ENCODE measurements around the gene NUP43.

Gene NUP43

DNA sequence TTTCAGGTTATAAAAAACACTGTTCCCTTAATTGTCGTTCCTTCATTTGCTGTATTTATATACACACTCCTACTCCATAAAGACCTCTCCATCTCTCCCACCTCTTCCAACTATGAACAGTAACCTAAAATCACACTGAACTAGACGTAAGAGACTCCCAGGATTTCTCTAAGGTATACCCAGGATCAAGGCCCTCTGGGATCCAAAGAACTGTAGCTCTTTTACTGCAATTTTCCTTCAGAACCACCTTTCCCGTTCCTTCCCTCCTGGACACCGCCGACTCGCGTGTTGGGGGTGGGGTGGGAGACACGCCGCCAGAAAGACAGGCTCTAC lies 29.1 kb downstream of the NUP43 start:
- Histone ChIP-seq H4K20me1 (ENCODE audit: low read depth, low read length) (peaks cover 3% of the 10 kb centered on the region; the same call in 1 of the 2 replicates), H3K27ac (ENCODE audit: low read depth, low read length) (peak overlapping the region; percentile 63), H3K9ac (ENCODE audit: low read length) (peak overlapping the region; percentile 99), H3K4me2 (ENCODE audit: low read depth, low read length, poor library complexity, severe bottlenecking) (peak overlapping the region; percentile 98), H3K9me2 (replicated peaks; ENCODE audit: insufficient read depth, low read length) (no peaks in the 10 kb centered on the region), H2AFZ (ENCODE audit: low read depth, low read length, severe bottlenecking) (peak overlapping the region; percentile 91), H3K27me3 (ENCODE audit: low read length) (no peaks in the 10 kb centered on the region), H3K9me3 (ENCODE audit: insufficient read depth, low read length) (no peaks in the 10 kb centered on the region), H3K79me2 (ENCODE audit: insufficient read depth, low read length) (peaks cover 56% of the 10 kb centered on the region), H3K36me3 (ENCODE audit: low read length) (peaks cover 5% of the 10 kb centered on the region; the same call in 1 of the 2 replicates), H3F3A (ENCODE audit: insufficient read depth) (no peaks in the 10 kb centered on the region), H3K4me3 (ENCODE audit: insufficient read depth, low read length, poor library complexity, severe bottlenecking) (peak overlapping the region; percentile 90)
- TF ChIP-seq EZH2phosphoT487 (conservative IDR thresholded peaks at IDR 0.05; ENCODE audit: low read length) = no peak
- no peak for TF ChIP-seq CTCF (IDR thresholded peaks at IDR 0.05; ENCODE audit: insufficient read depth, low read length, poor library complexity, severe bottlenecking)

GRCh38 chr6:149716181-149716963 lies 30.0 kb downstream of the NUP43 start:
- Histone ChIP-seq H2AFZ (ENCODE audit: low read depth, low read length, severe bottlenecking) (no peak overlapping the region), H3K4me3 (ENCODE audit: insufficient read depth, low read length, poor library complexity, severe bottlenecking) (peak overlapping the region; percentile 90), H3K79me2 (ENCODE audit: insufficient read depth, low read length) (peaks cover 62% of the 10 kb centered on the region), H3K9me3 (ENCODE audit: insufficient read depth, low read length) (no peaks in the 10 kb centered on the region), H3K27me3 (ENCODE audit: low read length) (no peaks in the 10 kb centered on the region), H3K9me2 (replicated peaks; ENCODE audit: insufficient read depth, low read length) (no peaks in the 10 kb centered on the region), H3F3A (ENCODE audit: insufficient read depth) (no peaks in the 10 kb centered on the region), H3K4me2 (ENCODE audit: low read depth, low read length, poor library complexity, severe bottlenecking) (peak overlapping the region; percentile 98), H3K27ac (ENCODE audit: low read depth, low read length) (no peak overlapping the region), H4K20me1 (ENCODE audit: low read depth, low read length) (peaks cover 3% of the 10 kb centered on the region; the same call in 1 of the 2 replicates), H3K9ac (ENCODE audit: low read length) (peak overlapping the region; percentile 99), H3K36me3 (ENCODE audit: low read length) (peaks cover 5% of the 10 kb centered on the region; the same call in 1 of the 2 replicates)
- TF ChIP-seq EZH2phosphoT487 (conservative IDR thresholded peaks at IDR 0.05; ENCODE audit: low read length) (no peak), CTCF (IDR thresholded peaks at IDR 0.05; ENCODE audit: insufficient read depth, low read length, poor library complexity, severe bottlenecking) (no peak)

GRCh38 chr6:149714442-149714841 lies 31.9 kb downstream of the NUP43 start:
- H2AFZ ChIP-seq (ENCODE audit: low read depth, low read length, severe bottlenecking) = no peak overlapping the region
- H3K9me2 ChIP-seq (replicated peaks; ENCODE audit: insufficient read depth, low read length) = no peaks in the 10 kb centered on the region
- H3K4me3 ChIP-seq (ENCODE audit: insufficient read depth, low read length, poor library complexity, severe bottlenecking) = no peak overlapping the region
- TF ChIP-seq CTCF (IDR thresholded peaks at IDR 0.05; ENCODE audit: insufficient read depth, low read length, poor library complexity, severe bottlenecking) (no peak), EZH2phosphoT487 (conservative IDR thresholded peaks at IDR 0.05; ENCODE audit: low read length) (no peak)
- H3K36me3 ChIP-seq (ENCODE audit: low read length) = peaks cover 5% of the 10 kb centered on the region; the same call in 1 of the 2 replicates
- H3K27ac ChIP-seq (ENCODE audit: low read depth, low read length) = no peak overlapping the region
- H3K9ac ChIP-seq (ENCODE audit: low read length) = no peak overlapping the region
- H3F3A ChIP-seq (ENCODE audit: insufficient read depth) = 0 out of 2 replicates have a peak, but pooled peaks cover 4% of the 10 kb centered on the region
- H3K27me3 ChIP-seq (ENCODE audit: low read length) = no peaks in the 10 kb centered on the region
- H3K79me2 ChIP-seq (ENCODE audit: insufficient read depth, low read length) = peaks cover 81% of the 10 kb centered on the region
- no peaks in the 10 kb centered on the region for H3K9me3 ChIP-seq (ENCODE audit: insufficient read depth, low read length)
- peak overlapping the region; percentile 8 for H3K4me2 ChIP-seq (ENCODE audit: low read depth, low read length, poor library complexity, severe bottlenecking)
- H4K20me1 ChIP-seq (ENCODE audit: low read depth, low read length) = peaks cover 3% of the 10 kb centered on the region

All from SU-DHL-6 (cell line).